ENCODE results near the gene ZNF79.
"Not testable (repeated sequence)": the region's sequence is repeated elsewhere in the genome, so short reads cannot be mapped to it uniquely, and the experiment has no call there.

Gene ZNF79

DNA sequence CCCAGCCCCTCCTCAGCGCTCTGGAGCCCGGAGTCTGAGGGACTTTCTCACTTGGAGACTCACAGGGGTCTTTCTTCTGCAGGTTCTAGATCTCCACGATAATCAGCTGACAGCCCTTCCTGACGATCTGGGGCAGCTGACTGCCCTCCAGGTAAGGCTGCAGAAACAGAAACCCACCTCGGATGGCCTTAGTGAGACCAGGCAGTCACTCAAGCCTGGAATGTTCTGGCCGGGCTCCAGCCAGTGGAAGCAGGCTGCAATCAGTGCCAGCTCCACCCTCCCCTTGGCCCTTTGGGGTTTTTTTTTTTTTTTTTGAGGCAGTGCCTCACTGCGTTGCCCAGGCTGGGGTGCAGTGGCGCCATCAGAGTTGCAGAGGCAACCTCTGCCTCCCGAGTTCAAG is 34.7 kb downstream of the ZNF79 start:
- no peak for DNase-seq

DNA sequence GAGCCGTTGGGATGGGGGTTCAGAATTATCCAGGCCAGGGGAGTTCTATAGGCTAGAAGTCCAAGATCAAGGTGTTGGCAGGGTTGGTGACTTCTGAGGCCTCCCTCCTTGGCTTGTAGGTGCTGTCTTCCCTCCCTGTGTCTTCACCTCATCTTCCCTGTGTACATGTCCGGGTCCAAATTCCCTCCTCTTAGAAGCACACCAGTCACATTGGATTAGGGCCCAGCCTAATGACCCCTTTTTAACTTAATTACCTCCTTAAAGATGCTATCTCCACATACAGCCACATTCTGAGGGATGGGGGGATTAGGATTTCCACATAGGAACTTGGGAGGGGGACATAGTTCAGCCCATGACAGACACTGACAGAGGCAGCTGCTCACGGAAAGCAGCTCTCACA is 39.2 kb downstream of the ZNF79 start:
- no peak for DNase-seq

DNA sequence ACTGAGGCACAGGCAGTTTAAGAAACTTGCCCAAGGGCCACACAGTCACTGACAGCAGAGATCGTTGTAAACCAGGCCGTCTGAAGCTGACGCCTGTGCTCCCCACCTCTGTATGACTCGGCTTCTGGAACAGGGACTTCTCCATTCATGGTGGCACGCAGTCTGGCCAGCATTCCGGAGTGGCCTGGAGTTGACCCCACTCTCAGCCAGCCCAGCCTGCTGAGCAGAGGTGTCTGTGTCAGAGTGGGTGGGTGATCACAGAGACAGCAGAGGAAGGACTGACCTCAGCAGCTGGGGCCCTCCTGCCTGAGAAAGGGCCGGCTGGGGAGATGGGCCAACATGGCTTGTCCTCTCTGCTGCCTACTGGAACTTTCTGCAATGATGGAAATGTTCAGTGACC is 39.7 kb downstream of the ZNF79 start:
- no peak for DNase-seq

DNA sequence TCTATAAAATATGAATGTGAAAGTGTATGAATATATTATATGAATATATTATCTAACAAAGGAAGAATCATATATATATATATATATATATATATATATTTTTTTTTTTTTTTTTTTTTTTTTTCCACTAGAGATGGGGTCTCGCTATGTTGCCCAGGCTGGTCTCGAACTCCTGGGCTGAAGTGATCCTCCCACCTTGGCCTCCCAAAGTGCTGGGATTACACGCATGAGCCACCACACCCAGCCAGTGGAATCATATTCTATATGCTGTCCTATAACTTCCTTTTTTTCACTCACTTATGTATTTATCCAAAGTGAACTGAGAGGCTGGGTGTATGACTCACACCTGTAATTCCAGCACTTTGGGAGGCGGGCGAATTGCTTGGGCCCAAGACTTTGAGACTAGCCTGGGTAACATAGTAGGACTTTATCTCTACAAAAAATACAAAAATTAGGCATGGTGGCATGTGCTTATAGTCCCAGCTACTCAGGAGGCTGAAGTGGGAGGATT is 42.3 kb downstream of the ZNF79 start:
- not testable (repeated sequence) for DNase-seq

DNA sequence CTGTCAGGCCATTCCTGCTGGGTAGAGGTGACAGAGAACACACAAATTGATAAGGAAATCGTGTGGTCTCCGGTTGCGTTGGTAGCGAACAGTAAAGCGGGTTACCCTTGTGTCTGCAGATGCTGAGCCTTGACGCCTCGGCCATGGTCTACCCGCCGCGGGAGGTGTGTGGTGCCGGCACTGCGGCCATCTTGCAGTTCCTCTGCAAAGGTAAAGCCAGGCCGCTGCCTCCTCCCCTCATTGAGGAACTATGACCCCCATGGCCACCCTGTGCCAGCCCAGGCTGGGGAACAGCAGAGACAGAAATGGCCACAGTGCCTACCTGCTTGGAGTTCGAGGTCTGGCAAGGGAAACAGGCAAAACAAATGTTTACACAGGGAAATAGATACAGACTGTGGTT is 43.4 kb downstream of the ZNF79 start:
- no peak for DNase-seq

DNA sequence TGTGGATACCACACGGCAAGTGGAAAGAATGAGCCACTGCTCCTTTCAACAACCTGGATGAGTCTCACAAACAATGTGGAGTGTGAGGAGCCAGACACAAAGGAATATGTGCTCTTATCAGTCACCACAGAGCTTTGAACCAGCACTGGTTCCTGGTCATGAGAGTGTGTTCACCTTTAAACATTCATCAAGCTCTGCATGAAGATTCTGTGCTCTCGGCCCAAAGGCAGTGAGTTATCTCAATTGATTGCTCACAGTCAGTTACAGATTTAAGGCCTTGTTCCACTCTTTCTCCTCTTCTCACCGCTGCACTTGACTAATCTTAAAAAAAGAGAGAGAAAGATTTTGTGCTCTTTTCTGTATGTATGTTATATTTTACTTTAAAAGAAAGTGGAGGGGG is 46.5 kb downstream of the ZNF79 start:
- no peak for DNase-seq

DNA sequence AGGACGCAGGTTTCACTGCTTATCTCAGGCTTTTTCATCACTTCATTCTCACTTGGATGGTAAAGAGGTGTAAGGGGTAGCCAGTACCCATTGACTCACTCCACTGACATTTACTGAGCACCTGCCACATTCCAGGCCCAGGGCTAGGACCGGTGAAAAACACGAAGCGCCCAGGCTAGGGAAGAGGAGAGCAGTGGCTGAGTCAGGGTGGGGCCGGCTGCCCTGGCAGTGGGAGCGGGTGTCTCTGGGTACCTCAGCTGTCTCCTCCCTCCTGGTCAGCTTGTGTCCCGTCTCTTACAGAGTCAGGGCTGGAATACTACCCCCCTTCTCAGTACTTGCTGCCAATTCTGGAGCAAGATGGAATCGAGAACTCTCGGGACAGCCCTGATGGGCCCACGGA is 49.3 kb downstream of the ZNF79 start:
- DNase-seq, result no peak

DNA sequence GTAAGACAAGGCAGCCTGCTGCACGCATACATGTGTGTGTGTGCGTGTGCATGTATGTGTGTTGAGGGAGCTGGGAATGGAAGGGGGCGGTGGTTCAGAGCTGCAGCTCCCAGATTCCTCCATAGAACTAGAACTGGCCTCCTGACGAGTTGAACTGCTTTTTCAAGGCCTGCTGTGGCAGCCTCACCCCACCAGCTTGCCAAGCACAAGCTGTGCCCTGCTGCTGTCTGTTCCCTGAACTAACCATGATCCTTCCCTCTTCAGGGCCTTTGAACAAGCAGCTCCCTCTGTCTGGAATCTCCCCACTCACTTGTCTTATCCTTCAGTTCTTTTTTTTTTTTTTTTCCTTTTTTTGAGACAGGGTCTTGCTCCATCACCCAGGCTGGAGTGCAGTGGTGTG is 49.8 kb downstream of the ZNF79 start:
- DNase-seq, result no peak

DNA sequence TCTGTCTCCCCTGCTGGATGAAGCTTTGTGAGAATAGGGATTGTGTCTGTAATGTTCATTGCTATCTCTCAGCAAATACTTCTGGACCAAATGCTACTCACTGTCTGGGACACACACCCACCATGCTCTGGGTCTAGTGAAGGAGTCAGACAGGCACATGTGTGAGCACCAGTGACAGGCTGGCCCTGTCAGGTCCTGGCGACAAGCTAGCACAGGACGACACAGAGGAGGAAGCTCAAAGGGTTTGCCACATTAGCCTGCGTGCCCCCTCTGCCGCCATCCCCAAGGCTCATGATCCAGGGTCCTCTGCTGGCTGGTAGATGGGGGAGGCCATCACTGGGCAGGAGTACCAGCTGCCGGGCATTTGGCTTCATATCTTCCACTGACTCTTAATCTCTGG is 50.4 kb downstream of the ZNF79 start:
- DNase-seq, result no peak

DNA sequence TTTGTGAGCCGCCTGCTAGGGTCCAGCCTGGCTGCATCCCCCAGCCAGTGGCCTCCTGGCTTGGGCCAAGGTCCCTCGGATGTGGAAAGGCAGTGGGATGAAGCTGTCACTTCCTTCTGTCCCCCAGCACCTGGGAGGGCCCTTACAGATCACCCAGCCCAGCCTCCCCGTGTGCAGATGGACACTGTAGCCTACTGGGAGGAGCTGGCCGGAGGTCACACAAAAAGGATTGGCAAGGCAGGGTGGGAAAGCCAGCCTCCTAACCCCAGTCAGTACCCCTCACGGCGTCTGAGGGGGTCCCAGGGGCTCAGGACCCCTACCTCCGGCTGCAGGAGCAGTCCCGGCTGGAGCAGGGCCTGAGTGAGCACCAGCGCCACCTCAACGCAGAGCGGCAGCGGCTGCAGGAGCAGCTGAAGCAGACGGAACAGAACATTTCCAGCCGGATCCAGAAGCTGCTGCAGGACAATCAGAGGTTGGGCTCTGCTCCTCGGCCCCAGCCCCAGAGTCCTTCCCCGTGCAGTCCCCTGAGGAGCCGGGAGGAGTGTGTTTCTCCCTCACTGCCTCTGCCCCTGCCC is 55.4 kb downstream of the ZNF79 start:
- no peak for DNase-seq

DNA sequence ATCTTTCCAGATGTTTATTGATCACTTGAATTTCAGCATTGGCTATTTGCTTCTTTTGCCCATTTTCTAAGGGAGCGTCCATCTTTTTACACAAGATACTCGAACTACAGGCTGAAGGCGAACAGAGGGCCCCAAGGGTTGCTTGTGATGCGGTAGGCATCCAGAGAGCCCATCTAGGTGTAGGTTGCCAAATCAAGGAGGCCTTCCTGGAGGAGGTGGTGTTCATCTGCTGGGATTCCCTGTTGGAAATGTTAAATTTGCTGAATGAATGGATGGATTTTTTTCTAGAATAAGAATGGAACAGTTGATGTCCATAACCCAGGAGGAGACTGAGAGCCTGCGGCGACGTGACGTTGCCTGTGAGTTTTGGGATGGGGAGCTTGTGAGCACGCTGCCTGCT is 58.5 kb downstream of the ZNF79 start:
- DNase-seq, result no peak

DNA sequence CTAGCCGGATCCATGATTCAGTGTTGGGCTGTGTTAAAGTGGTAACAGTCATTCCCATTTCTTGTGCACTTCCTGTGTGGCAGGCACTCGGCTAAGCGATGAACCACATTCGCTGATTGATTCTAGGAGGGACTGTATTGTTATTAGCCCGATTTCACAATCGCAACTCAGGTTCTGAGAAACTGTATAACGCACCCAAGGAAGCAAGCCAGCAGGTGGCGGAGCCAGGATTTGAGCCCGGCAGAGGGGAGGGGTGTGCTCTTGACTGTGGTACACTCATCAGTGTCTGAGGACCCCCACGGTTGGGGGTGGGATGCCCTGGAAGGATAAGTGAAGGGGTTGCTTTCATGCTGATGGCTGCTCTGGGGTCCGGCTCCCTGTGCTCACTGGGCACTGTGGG is 61.8 kb downstream of the ZNF79 start:
- no peak for DNase-seq

DNA sequence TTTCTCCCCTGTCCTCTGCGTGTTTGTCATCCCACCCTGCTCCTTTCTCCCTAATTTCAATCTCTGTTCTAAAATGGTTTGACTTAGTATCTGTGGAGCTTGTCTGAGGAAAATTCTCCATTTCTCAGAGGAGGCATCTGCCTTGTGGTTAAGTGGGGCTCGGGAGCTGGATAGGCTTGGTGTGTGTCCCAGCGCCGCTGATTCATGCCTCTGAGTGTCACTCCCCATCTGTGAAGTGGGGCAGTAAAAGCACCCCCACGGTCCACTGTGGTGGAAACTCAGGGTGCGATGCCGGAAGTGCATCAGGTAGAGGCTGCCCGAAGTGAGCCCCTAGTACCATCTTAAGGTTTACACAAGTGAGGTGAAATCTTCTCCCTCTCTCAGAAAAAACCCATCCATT is 64.8 kb downstream of the ZNF79 start:
- DNase-seq, result no peak

DNA sequence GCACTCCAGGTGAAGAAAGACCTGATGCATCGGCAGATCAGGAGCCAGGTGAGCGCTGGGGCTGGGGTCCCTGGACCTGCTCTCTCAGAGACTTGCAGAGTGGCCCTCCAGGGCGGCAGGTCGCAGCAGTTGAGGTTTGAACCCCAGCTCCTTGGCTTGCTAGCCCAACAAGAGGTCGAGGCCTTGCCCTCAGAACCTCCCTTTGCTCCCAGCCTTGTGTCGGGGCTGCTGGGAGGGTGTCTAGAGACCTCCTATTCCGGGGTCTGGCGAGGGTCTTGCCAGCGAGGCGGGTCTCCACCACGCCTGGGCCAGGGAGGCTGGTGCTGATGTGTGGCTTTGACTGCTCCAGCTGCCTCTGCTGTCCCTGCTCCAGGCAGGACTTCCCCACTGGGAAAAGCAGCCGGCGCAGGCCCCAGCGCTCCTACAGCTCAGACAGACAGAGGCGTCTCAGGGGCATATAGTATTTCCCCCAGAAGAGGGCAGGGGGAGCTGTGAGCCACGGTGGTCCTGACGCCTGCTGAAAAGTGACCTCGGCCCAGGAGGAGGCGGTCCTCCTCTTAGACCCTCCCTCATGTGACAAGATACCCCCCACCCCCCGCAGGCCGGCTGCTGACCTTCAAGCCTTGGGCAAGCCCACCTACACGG is 65.4 kb downstream of the ZNF79 start:
- no peak for DNase-seq

DNA sequence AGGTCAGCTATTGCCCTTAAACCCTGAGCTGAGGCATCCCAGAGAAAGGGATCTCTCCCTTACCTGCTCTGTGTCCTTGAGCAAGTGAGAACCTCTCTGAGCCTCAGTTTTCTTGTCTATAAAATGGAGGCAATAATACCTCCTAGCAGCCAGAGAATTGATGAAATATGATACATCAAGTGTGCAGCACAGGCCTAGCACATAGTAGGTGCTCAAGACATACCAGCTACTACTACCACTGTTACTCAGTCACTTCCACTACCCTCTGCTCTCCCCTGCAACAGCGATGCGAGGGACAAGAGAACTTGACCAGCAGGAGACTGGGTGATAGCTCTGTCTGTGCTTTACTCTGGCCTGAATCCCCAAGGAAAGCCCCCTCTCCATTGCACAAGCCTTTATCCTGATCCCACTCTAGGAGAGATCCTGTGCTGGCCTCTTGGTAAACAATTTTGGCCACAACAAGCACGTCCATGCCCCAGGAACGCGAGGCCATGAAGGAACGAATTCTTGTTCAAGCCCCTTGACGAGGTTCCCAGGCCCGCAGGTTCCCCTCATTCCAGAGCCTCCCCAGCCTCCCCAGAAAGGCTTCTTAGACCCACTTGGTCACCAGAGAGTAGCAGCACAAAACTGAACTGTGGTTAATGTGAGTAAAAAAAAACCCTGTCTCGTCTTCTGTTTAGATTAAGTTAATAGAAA is 66.5 kb downstream of the ZNF79 start:
- DNase-seq, result no peak

DNA sequence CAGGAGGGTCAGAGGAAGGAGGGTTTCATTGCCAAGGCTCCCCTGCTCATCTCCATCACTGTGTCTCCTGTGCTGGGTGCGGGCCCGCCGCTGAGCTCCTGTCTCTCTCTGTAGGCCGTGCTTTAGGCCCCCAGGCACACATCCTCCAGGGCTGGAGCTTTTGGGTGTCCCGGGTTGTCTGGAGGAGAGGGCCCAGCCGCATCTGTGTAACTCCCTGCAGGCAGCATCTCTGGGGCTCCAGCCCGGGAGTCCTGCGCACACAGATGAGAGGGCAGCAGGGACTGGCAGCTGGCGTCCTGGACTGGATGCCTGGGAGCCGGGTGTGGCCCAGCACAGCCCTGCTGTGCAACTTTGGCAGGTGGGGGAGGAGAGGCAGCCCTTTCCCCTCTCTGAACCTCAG is 67.3 kb downstream of the ZNF79 start:
- no peak for DNase-seq

DNA sequence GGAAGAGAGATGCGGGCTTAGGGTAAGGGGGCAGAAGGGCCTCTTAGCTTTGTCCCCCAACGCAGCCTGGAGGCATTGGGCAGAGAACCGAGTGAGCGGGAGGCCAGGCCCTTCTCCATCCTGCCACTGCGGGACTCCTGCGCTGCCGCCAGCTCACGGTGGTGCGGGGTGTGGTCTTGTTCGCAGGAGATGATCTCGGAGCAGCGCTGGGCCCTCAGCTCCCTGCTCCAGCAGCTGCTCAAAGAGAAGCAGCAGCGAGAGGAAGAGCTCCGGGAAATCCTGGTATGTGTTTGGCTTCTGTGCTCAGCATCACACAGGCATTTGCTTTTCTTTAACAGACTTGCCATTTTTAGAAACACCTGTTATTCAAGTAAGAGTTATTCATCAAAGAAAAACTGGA is 68.4 kb downstream of the ZNF79 start:
- DNase-seq, result no peak

DNA sequence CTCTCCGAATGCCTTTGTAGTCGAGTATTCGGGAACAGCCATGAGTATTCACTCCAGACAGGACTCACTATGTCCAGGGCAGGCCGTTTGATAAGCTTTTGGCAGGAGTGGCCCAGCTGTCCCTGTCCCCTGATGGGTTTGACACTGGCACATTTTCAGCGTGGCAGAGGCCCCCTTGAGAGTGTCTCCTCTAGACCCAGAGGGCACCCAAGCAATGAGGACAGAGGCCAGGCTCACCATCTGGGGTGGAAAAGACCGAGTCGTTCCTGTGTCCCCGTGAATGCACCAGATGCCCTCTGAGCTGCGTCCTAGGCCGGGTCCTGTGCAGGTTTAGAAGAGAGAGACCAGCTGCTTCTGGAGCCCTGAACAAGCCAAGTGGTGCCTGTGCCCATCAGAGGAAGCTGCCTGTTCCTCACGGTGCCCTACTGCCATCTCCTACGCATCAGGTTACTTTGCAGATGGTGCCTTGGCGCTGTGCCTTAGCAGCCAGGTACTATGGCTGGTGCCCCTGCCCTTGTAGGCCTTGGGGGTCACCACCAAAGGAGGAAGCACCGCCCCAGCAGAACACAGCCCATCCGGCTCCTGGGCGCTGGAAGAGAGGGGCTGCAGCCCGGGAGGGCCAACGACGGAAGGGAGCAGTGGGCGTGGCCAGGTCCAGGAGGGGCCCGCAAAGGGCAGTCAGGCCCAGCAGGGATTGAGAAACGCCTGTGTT is 69.6 kb downstream of the ZNF79 start:
- DNase-seq, result no peak

DNA sequence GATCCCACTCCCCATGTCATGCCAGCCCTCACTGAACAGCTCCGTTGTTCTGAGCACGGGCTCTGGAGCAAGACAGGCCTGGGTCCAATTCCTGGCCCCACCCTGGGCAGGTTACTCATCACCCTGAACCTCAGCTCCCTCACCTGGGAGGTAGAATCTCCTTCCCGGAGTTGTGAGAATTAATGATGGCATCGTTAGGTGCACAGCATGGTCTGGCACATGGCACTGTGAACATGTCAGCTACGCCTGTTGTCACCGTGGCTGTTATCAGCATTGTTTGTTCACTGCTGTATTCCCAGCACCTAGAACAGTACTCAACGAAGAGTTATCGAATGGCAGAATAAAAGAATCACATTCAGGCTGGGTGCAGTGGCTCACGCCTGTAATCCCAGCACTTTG is 70.1 kb downstream of the ZNF79 start:
- no peak for DNase-seq

Data from effector CD4-positive, alpha-beta T cell (primary cell).